GM19193 (cell line): ENCODE results near the gene CBX5.
A peak's percentile ranks its signal among the peaks of the same experiment; 100 is the strongest.

Source experiments
- POLR2A ChIP-seq: IDR thresholded peaks from 4 replicates; pipeline ENCODE4 v1.6.1; 2011; ENCODE audit not compliant: insufficient read depth, insufficient read length; ENCODE audit errors: extremely low read depth

The CBX5 gene

DNA sequence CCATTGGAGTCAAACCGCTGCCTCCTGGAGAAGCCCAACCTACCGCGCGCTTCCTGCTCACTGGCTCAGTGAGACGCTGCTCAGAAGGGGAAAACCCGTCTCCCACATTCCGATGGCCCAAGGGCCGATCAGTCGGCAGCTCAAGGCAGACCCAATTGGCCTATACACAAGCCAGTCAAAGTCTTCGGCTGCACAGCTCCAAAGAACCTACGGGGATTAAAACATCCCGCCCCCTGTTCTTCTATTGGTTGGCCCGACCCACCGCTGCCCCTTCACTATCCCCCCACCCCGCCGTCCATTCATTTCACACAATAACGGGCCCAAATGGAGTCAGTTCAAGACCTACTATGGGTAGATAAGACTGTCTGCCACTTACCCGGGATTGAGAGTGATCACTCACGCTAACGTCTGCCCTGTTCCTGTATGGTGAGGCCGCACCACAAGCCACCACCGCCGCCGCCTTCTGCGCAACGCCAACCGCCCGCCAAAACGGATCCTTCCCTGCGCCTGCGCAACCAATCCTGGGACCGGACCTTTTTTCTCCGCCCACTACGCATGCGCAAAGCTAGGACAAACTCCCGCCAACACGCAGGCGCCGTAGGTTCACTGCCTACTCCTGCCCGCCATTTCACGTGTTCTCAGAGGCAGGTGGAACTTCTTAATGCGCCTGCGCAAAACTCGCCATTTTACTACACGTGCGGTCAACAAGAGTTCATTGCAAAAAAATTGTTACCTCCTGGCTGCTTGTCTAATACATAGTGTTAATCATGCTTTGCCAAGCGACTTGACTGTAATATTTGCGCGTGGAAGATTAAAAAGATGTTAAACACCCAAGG, at the start of gene CBX5:
Gene CBX5 (minus strand): TSS at position 491 of the 836 bp plus-strand sequence. CDS start 22,472 bp downstream, outside the sequence.
- TF ChIP-seq POLR2A, result peak; percentile 91

GRCh38 chr12:54328595-54329337, 48.8 kb upstream of the CBX5 start:
- no peak for TF ChIP-seq POLR2A

DNA sequence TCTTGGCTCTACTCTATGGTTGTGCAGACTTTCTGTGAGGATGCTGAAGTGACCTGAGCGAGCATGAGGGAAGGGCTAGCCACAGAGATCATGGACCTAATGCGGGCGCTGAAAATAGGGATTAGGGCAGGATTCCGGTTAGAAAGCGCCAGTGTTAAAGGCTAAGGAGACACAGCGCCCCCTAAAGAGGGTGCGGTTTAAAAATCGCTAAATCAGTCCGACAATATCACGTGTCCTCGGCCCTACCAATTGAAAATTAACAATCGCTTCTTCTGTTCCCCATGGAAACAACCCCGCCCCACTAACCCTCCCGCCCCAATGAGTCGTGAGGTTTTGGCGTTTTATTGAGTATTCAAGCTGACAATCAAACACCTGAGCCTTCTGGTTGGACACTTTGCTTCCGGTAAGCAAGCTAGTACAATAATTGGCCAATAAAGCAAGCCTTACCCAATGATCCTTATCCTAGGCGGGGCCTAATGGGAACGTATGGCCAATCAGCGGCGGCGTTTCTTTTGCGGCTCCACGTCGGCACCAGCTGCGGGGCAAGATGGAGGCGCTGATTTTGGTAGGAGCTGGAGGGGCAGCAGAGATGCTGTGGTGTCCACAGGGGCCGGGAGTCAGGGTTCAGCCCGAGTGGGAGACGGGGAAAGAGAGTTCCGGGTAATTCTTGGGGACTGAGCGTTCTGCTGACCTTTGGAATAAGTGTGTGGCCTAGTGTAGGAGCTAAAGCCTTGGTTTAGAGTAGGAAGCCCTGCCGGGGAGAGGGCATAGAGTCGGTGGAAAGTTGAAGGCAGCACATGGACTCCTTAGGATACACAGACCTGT, 44.9 kb upstream of the CBX5 start, which contains the start of gene COPZ1:
Gene COPZ1 (plus strand): TSS at position 515 of the 825 bp plus-strand sequence. CDS start 33 bp downstream, at position 548.
- peak; percentile 91 for TF ChIP-seq POLR2A

DNA sequence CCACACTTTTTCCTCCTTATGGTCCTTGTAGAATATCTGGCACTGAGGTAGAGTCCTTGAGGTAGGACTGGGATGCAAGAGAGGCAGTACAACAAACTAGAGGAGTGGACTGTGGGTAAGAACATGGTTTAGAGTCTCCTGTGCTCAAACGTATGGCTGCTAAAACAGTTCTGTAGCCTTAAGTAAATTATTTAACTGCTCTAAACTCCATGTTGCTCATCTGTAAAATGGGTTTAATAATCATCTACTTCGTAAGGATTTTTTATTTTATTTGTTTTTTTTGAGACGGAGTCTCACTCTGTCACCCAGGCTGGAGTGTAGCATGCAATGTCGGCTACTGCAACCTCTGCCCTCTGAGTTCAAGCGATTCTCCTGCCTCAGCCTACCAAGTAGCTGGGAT, 41.4 kb upstream of the CBX5 start:
- TF ChIP-seq POLR2A, result no peak

- no peak for TF ChIP-seq POLR2A
These were observed 31.1 kb upstream of the CBX5 start for GRCh38 chr12:54311051-54311450.

DNA sequence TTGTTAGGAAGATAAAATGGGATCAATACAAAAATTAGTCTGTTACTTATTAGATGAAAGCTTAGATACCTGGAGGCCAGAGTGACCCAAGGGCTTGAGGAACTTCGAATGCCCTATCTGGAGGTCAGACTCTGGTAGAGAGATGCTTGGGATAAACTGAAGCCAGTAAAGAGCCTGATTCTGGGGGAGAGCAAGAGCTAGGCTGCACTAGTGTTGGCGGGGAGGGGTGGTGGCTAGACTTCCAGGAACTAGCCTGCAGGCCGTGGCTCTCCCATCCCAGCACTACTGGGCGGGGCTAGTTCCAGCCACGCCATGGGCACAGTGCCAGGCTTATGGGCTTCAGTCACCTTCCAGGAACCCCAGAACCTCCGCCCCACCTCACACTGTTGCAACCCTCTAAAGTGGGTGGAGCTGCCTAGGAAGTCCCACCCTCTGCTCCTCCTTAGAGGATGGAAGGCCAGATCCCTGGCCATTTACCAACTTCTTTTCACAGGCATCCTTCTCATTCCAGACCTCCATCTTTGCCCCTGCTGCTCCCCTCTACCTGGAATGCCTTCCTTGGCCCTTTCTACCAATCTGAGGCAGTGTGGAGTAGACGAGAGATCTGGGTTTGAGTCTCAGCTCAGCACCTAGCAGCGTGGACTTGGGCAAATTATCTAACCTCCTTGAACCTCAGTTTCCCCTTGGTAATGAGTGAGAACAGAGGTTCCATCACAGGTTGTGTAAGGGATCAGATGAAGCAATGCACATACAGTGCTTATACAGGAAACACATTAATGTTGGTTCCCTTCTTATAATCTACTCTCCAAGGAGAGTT, 27.2 kb upstream of the CBX5 start:
- TF ChIP-seq POLR2A, result no peak

- no peak for TF ChIP-seq POLR2A
These were observed 24.4 kb upstream of the CBX5 start for GRCh38 chr12:54304187-54304810.

DNA sequence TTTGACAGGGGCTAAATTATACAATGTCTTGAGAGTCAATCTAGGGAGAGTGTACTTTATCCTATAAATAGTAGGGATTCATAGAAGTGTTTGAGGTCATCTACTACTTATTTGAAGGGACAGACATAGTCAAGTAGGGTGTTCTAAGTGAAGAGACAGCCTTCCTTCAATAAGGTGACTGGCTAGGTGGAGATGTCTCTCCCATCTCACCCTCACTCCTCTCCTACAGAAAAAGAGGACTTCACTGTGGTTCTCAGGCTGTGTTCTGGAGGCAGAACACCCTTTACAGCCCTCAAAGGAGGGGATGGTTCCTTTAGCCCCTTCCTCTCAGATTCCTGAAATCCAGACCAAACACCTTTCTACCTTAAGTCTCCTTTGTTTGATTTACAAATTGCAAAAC, 23.7 kb upstream of the CBX5 start:
- TF ChIP-seq POLR2A, result no peak

- no peak for TF ChIP-seq POLR2A
These were observed 21.6 kb upstream of the CBX5 start for GRCh38 chr12:54301428-54302048.

GRCh38 chr12:54300732-54301427, 21.0 kb upstream of the CBX5 start, which contains the start of gene NFE2:
Gene NFE2, minus strand, starts transcription at chr12:54301015. Its CDS starts 5,767 bp downstream, at chr12:54295248.
- TF ChIP-seq POLR2A, result no peak

GRCh38 chr12:54300225-54300731, 20.4 kb upstream of the CBX5 start:
- TF ChIP-seq POLR2A, result no peak

- no peak for TF ChIP-seq POLR2A
These were observed 19.7 kb upstream of the CBX5 start for GRCh38 chr12:54299515-54300224.
